ACC112 (cell line): ENCODE measurements around the gene QDPR.
"Not testable (repeated sequence)": the region's sequence is repeated elsewhere in the genome, so short reads cannot be mapped to it uniquely, and the experiment has no call there.

Experiments
- H2AFZ ChIP-seq: fragments of 200-600 bp; sonication (generic); one replicate; pipeline ENCODE4 v1.6.0; 2017; ENCODE audit warnings: antibody characterized with exemption, low read length; ENCODE audit not compliant: unreplicated experiment
- H3K27ac ChIP-seq: fragments of 200-600 bp; sonication (generic); 2 replicates; pipeline ENCODE4 v1.5.1; 2014; ENCODE audit warnings: low read depth, mild to moderate bottlenecking, antibody characterized with exemption, low read length, moderate library complexity
- H3K27me3 ChIP-seq: fragments of 200-600 bp; sonication (generic); 2 replicates; pipeline ENCODE4 v1.6.1; 2014; ENCODE audit warnings: mild to moderate bottlenecking, antibody characterized with exemption, low read length, moderate library complexity, mixed read lengths; ENCODE audit not compliant: insufficient read depth
- H3K36me3 ChIP-seq: fragments of 200-600 bp; sonication (generic); 2 replicates; pipeline ENCODE4 v1.6.1; 2016; ENCODE audit warnings: mild to moderate bottlenecking, antibody characterized with exemption, low read length, moderate library complexity, mixed read lengths; ENCODE audit not compliant: insufficient read depth
- H3K4me1 ChIP-seq: fragments of 200-600 bp; sonication (generic); one replicate; pipeline ENCODE4 v1.6.1; 2016; ENCODE audit warnings: low read length, mixed read lengths; ENCODE audit not compliant: insufficient read depth, unreplicated experiment, control insufficient read depth
- H3K4me3 ChIP-seq: fragments of 200-600 bp; sonication (generic); 2 replicates; pipeline ENCODE4 v1.5.1; 2014; ENCODE audit warnings: mild to moderate bottlenecking, low read depth, low read length
- H3K79me2 ChIP-seq: fragments of 200-600 bp; sonication (generic); one replicate; pipeline ENCODE4 v1.6.0; 2016; ENCODE audit warnings: low read length; ENCODE audit not compliant: control insufficient read depth, unreplicated experiment, insufficient read depth

The QDPR gene

GRCh38 chr4:17546678-17547077, 34.8 kb upstream of the QDPR start:
- Histone ChIP-seq H3K79me2 (no peaks in the 10 kb centered on the region), H2AFZ (no peak overlapping the region), H3K27me3 (no peaks in the 10 kb centered on the region), H3K4me1 (no peaks in the 10 kb centered on the region), H3K4me3 (no peak overlapping the region), H3K27ac (no peak overlapping the region), H3K36me3 (no peaks in the 10 kb centered on the region)

DNA sequence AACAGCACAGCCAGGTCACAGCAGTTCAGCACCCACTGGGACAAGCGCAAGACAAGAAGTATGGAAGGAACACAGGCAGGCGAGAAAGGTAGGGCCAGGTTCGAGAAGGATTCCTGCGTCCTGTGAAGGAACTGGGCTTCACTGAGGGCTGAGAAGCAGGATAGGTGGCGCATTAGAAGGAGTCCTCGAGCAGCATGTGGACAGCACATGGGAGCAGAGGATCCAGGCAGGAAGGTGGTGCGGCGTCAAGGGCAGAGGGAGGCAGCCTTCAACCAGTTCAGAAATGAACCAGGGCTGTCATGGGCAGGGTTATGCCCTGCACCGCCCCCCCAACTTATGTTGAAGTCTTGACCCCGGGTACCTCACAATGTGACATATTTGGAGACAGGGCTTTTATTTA, 34.3 kb upstream of the QDPR start:
- no peaks in the 10 kb centered on the region for H3K79me2 ChIP-seq
- no peak overlapping the region for H3K27ac ChIP-seq
- H3K4me3 ChIP-seq, result no peak overlapping the region
- H3K4me1 ChIP-seq, result no peaks in the 10 kb centered on the region
- H2AFZ ChIP-seq, result no peak overlapping the region
- H3K36me3 ChIP-seq, result no peaks in the 10 kb centered on the region
- no peaks in the 10 kb centered on the region for H3K27me3 ChIP-seq

- Histone ChIP-seq H3K4me1 (no peaks in the 10 kb centered on the region), H3K79me2 (no peaks in the 10 kb centered on the region), H2AFZ (no peak overlapping the region), H3K27me3 (no peaks in the 10 kb centered on the region), H3K36me3 (no peaks in the 10 kb centered on the region), H3K27ac (no peak overlapping the region), H3K4me3 (no peak overlapping the region)
These were observed 33.7 kb upstream of the QDPR start for GRCh38 chr4:17545374-17546140.

DNA sequence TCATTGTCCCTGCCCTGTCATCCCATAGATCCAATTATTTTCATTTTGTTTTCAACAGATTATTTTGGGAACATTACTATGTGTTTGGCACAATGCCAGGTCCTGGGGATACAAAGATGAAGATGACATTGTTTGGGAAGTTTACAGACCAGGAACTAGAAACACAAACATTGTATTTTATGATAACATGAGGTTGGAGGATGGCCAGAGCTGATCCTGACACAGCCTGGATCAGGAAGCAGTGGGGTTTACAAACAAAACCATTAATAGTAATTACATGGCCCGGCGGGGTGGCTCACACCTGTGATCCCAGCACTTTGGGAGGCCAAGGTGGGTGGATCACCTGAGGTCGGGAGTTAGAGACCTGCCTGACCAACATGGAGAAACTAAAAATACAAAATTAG, 32.9 kb upstream of the QDPR start:
- no peak overlapping the region for H3K4me3 ChIP-seq
- H3K4me1 ChIP-seq, result no peaks in the 10 kb centered on the region
- no peak overlapping the region for H3K27ac ChIP-seq
- no peaks in the 10 kb centered on the region for H3K27me3 ChIP-seq
- H3K36me3 ChIP-seq, result no peaks in the 10 kb centered on the region
- H3K79me2 ChIP-seq, result no peaks in the 10 kb centered on the region
- H2AFZ ChIP-seq, result no peak overlapping the region

GRCh38 chr4:17544205-17544604, 32.3 kb upstream of the QDPR start:
- Histone ChIP-seq H3K4me3 (no peak overlapping the region), H2AFZ (no peak overlapping the region), H3K27me3 (no peaks in the 10 kb centered on the region), H3K79me2 (no peaks in the 10 kb centered on the region), H3K4me1 (no peaks in the 10 kb centered on the region), H3K27ac (no peak overlapping the region), H3K36me3 (no peaks in the 10 kb centered on the region)

- not testable (repeated sequence) for H3K27ac ChIP-seq, H3K36me3 ChIP-seq, H3K4me3 ChIP-seq, H2AFZ ChIP-seq, H3K79me2 ChIP-seq, H3K27me3 ChIP-seq, H3K4me1 ChIP-seq
These were observed 25.2 kb upstream of the QDPR start for GRCh38 chr4:17537060-17537459.

DNA sequence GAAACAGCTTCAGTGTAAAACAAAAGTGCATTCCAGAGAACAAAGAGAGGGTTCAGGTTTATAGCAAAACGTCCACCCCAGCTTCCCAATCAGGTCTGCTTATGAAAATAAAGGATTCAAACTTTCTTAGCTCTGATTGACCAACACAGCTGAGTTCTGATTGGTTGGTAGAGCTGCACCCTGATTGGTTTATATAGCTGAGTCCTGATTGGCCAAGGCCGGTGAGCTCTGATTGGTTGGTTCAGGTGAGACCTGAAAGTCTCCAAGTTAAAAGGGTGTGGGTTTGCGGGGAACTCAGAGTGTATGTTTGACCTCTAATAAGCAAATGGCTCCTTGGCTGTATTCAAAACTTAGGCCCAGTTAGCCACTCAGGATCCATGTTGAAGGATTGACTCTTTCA, 24.0 kb upstream of the QDPR start:
- no peak overlapping the region for H2AFZ ChIP-seq
- H3K4me3 ChIP-seq, result no peak overlapping the region
- H3K27me3 ChIP-seq, result peaks cover 8% of the 10 kb centered on the region; the same call in 1 of the 2 replicates
- no peaks in the 10 kb centered on the region for H3K79me2 ChIP-seq
- no peak overlapping the region for H3K27ac ChIP-seq
- no peaks in the 10 kb centered on the region for H3K4me1 ChIP-seq
- no peaks in the 10 kb centered on the region for H3K36me3 ChIP-seq

DNA sequence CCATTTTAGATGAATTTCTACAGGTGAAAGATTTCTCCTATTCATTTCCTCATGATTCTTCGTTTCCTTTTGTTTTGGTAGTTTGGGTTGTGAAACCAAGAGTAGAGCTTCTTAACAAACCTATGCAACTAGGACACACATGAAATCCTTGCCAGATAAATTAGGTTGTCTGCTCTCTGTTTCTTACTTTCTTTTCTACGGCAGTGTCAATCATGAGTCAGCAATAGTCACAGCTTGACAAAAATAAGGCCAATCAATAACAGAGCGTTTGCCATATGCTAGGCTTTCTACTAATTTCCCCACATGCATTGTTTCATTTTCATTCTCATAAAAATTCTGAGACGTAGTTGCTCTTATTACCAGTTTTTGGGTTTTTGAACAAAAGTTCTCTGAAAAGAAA, 23.4 kb upstream of the QDPR start:
- H3K4me3 ChIP-seq, result no peak overlapping the region
- no peaks in the 10 kb centered on the region for H3K4me1 ChIP-seq
- H2AFZ ChIP-seq, result no peak overlapping the region
- H3K27me3 ChIP-seq, result peaks cover 8% of the 10 kb centered on the region; the same call in 1 of the 2 replicates
- H3K79me2 ChIP-seq, result no peaks in the 10 kb centered on the region
- no peak overlapping the region for H3K27ac ChIP-seq
- no peaks in the 10 kb centered on the region for H3K36me3 ChIP-seq

DNA sequence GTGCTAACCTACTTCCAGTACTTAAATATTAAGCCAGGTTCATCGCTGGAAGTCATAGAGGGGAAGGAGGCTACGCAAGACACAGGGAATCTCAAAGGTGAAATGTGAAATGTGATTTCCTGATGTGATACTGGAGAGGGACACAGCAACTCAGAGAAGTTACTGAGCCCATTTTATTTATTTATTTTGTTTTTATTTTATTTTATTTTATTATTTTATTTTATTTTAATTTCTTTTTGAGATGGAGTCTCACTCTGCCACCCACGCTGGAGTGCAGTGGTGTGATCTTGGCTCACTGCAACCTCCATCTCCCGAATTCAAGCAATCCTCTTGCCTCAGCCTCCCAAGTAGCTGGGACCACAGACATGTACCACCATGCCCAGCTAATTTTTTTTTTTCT, 22.8 kb upstream of the QDPR start:
- Histone ChIP-seq H3K27me3 (peaks cover 8% of the 10 kb centered on the region), H3K27ac (no peak overlapping the region), H3K36me3 (no peaks in the 10 kb centered on the region), H2AFZ (no peak overlapping the region), H3K4me3 (no peak overlapping the region), H3K79me2 (no peaks in the 10 kb centered on the region), H3K4me1 (no peaks in the 10 kb centered on the region)

GRCh38 chr4:17531538-17532285, 19.8 kb upstream of the QDPR start:
- Histone ChIP-seq H2AFZ (no peak overlapping the region), H3K36me3 (no peaks in the 10 kb centered on the region), H3K27ac (no peak overlapping the region), H3K4me1 (no peaks in the 10 kb centered on the region), H3K27me3 (peaks cover 29% of the 10 kb centered on the region), H3K79me2 (no peaks in the 10 kb centered on the region), H3K4me3 (no peak overlapping the region)
